Tibial nerve (tissue), 4 donors: ENCODE measurements around the gene STX12. TPM values are rescaled to one million over a fixed set of nuclear protein-coding genes. Genes with fewer than 3 reads are reported as not detected.

Source experiments
- DNase-seq, 2 donors: peaks; one replicate each; pipeline ENCODE4 v3.0.0-alpha.2; 2019; ENCODE audit warnings: low spot score in 2 of 2
- H3K27ac ChIP-seq, 4 donors: fragments of 200-600 bp; sonication (generic) in 3 of 4; one replicate each; pipeline ENCODE4 v1.5.1; 2017 to 2019; ENCODE audit warnings: mild to moderate bottlenecking in 1 of 4
- H3K27me3 ChIP-seq, 2 donors: fragments of 200-600 bp; sonication (generic) in 1 of 2; one replicate each; pipeline versions ENCODE4 v1.5.1 to v1.6.0; 2017 to 2019
- H3K36me3 ChIP-seq, 3 donors: fragments of 200-600 bp; sonication (generic); one replicate each; pipeline ENCODE4 v1.5.1; 2018 to 2019
- H3K4me1 ChIP-seq, 4 donors: fragments of 200-600 bp; sonication (generic) in 3 of 4; one replicate each; pipeline ENCODE4 v1.5.1; 2017 to 2019
- H3K4me3 ChIP-seq, 4 donors: fragments of 200-600 bp; sonication (generic) in 3 of 4; one replicate each; pipeline ENCODE4 v1.5.1; 2017 to 2019; ENCODE audit warnings: mild to moderate bottlenecking in 1 of 4, moderate library complexity in 1 of 4
- H3K9me3 ChIP-seq, 4 donors: fragments of 200-600 bp; sonication (generic) in 3 of 4; one replicate each; pipeline ENCODE4 v1.5.1; 2017 to 2019
- EP300 ChIP-seq, 2 donors: sonication (generic); formaldehyde crosslinking; IDR thresholded peaks; one replicate each; pipeline ENCODE4 v1.6.1; 2017; ENCODE audit warnings: antibody characterized with exemption in 2 of 2, mild to moderate bottlenecking in 1 of 2
- POLR2A ChIP-seq, 2 donors: fragments of 450-650 bp; IDR thresholded peaks; one replicate each; pipeline ENCODE4 v1.6.1; 2017; ENCODE audit warnings: antibody characterized with exemption in 2 of 2, mild to moderate bottlenecking in 2 of 2, moderate library complexity in 2 of 2
- WGBS, 2 donors: methylation state at CpG; one replicate each; pipeline ENCODE4 v1.1.5; 2018; 5-methylcytosine and 5-hydroxymethylcytosine counted together
- small RNA-seq: library from RNA; depleted of rRNA; stranded (forward); fragments of <200 nt; gene quantifications from one replicate; pipeline ENCODE3, GENCODE V24; 2016
- total RNA-seq, 4 donors: library from RNA; depleted of rRNA; stranded (reverse); fragments of >200 nt; gene quantifications; one replicate each; pipeline ENCODE4 v1.1.0, GENCODE V29; 2016
- TF ChIP-seq, protein P1 (sequence below), 5 experiments: fragments of 200-600 bp in 3 of 5; fragments of 450-650 bp in 2 of 5; sonication (generic) in 3 of 5; IDR thresholded peaks; one replicate each; pipeline ENCODE4 v1.5.1; 2016 to 2019; ENCODE audit warnings: antibody characterized with exemption in 5 of 5, mild to moderate bottlenecking in 3 of 5, moderate library complexity in 2 of 5

The STX12 gene
- total RNA-seq, 4 donors from 2014 or later: 51.6 to 71.0 (median 66.9) TPM

- no peaks in the 10 kb centered on the region for H3K36me3 ChIP-seq
- H3K4me1 ChIP-seq: peaks cover 0 to 20% (median 9%) of the 10 kb centered on the region in 4 donors
- TF ChIP-seq EP300 (IDR thresholded peaks at IDR 0.05): no peak
- TF ChIP-seq, protein P1, sequence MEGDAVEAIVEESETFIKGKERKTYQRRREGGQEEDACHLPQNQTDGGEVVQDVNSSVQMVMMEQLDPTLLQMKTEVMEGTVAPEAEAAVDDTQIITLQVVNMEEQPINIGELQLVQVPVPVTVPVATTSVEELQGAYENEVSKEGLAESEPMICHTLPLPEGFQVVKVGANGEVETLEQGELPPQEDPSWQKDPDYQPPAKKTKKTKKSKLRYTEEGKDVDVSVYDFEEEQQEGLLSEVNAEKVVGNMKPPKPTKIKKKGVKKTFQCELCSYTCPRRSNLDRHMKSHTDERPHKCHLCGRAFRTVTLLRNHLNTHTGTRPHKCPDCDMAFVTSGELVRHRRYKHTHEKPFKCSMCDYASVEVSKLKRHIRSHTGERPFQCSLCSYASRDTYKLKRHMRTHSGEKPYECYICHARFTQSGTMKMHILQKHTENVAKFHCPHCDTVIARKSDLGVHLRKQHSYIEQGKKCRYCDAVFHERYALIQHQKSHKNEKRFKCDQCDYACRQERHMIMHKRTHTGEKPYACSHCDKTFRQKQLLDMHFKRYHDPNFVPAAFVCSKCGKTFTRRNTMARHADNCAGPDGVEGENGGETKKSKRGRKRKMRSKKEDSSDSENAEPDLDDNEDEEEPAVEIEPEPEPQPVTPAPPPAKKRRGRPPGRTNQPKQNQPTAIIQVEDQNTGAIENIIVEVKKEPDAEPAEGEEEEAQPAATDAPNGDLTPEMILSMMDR (IDR thresholded peaks at IDR 0.05): no peak
- no peak for TF ChIP-seq POLR2A (IDR thresholded peaks at IDR 0.05)
- peaks cover 0 to 12% of the 10 kb centered on the region in 2 donors for H3K27me3 ChIP-seq
- H3K4me3 ChIP-seq: peak overlapping the region; percentile 35 to 71 (median 62)
- H3K27ac ChIP-seq: peak overlapping the region; percentile 31 to 81 (median 80)
- WGBS, 2 donors: 20 to 23% methylated on average over 26 to 30 of the region's 38 CpGs
- H3K9me3 ChIP-seq: no peaks in the 10 kb centered on the region
- DNase-seq: no peak
Measured at GRCh38 chr1:27872802-27873551, 100.0 kb downstream of the STX12 start.

- 70 to 72% methylated on average over 16 of the region's 16 CpGs for WGBS, 2 donors
Measured at GRCh38 chr1:27873671-27874384, 100.8 kb downstream of the STX12 start.

More at GRCh38 chr1:27873671-27874384, 100.8 kb downstream of the STX12 start:
- TF ChIP-seq, protein P1 (IDR thresholded peaks at IDR 0.05): no peak
- TF ChIP-seq EP300 (IDR thresholded peaks at IDR 0.05): peak in 1 of 2 donors; percentile 14
- no peaks in the 10 kb centered on the region for H3K9me3 ChIP-seq
- H3K27me3 ChIP-seq: peaks cover 0 to 12% of the 10 kb centered on the region in 2 donors
- H3K4me1 ChIP-seq: peaks cover 0 to 18% (median 9%) of the 10 kb centered on the region in 4 donors
- peak overlapping the region in 3 of 4 donors; percentile 79 to 81 (median 80) for H3K27ac ChIP-seq
- H3K36me3 ChIP-seq: no peaks in the 10 kb centered on the region
- H3K4me3 ChIP-seq: peak overlapping the region in 3 of 4 donors; percentile 60 to 71 (median 65)
- no peak for DNase-seq

Small RNA genes within 50 kb of the gene (small RNA-seq; reads per million reads assigned to genes)
- gene AL020997.2 (not detected), gene RNU6-1245P (not detected), gene SCARNA1 (8.7 reads per million, percentile 89 among the genes with 10 or more reads in this experiment)

Other genes with a start within 250 kb of the STX12 start
- 10 to 100 TPM; 26.4 to 39.9 (median 34.6) TPM for gene AHDC1, start 169.1 kb upstream of the STX12 start, total RNA-seq
- gene FGR, start 138.0 kb upstream of the STX12 start, total RNA-seq: 10 to 100 TPM; 18.4 to 63.9 (median 22.6) TPM
- 10 to 100 TPM; 28.2 to 79.3 (median 69.4) TPM for gene IFI6, start 101.0 kb upstream of the STX12 start, total RNA-seq
- 10 to 100 TPM; 16.7 to 41.3 (median 23.7) TPM for gene FAM76A, start 47.3 kb upstream of the STX12 start, total RNA-seq
- gene PPP1R8, start 57.6 kb downstream of the STX12 start, total RNA-seq: 10 to 100 TPM; 32.0 to 58.2 (median 37.2) TPM
- 10 to 100 TPM; 13.2 to 50.7 (median 23.7) TPM for gene THEMIS2, start 99.3 kb downstream of the STX12 start, total RNA-seq
- 10 to 100 TPM; 16.7 to 37.4 (median 26.1) TPM for gene RPA2, start 141.4 kb downstream of the STX12 start, total RNA-seq
- not detected for gene SMPDL3B, start 161.8 kb downstream of the STX12 start, total RNA-seq
- 1 to 10 TPM; 5.1 to 7.5 (median 7.3) TPM for gene XKR8, start 186.8 kb downstream of the STX12 start, total RNA-seq